Measurements from ENCODE around the gene ZNF718. TPM values are rescaled to one million over a fixed set of nuclear protein-coding genes. Genes with fewer than 3 reads are reported as not detected.
"Not testable (repeated sequence)": the region's sequence is repeated elsewhere in the genome, so short reads cannot be mapped to it uniquely, and the experiment has no call there.

The ZNF718 gene
- total RNA-seq, 4 donors from 2014 or later = 4.9 to 9.4 (median 7.3) TPM

DNA sequence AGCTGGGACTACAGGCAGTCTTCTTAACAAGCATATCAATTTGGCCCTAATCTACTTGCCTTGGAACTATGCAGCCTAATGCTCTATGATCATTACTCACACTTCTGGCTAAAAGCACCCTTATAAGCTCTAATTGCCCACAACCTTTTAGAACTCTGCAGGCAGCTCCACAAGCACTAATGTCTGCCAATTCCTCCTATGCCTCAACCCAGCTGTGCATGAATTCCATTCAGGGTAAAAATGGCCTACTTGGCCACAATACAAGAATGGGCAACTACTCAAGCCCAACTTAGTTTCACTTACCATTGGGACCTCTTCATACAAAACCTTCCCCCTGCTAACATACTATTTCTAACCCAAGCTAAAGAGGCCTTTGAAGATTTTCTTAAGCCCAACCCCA, 51.7 kb downstream of the ZNF718 start:
- no peak for DNase-seq
- intact Hi-C loops (cut with DNase I; ENCODE audit: low total_unique reads) = no loop called here
- Histone ChIP-seq H3K36me3 (no peaks in the 10 kb centered on the region), H3K27ac (no peak overlapping the region), H3K9me3 (peaks cover 86 to 99% of the 10 kb centered on the region in 2 donors), H3K27me3 (no peaks in the 10 kb centered on the region), H3K4me1 (no peaks in the 10 kb centered on the region), H3K4me3 (no peak overlapping the region)
- TF ChIP-seq EP300 (IDR thresholded peaks at IDR 0.05; ENCODE audit: low read depth) (no peak), POLR2A (IDR thresholded peaks at IDR 0.05) (no peak), POLR2AphosphoS5 (IDR thresholded peaks at IDR 0.05) (no peak)
- in situ Hi-C loops (cut with MboI; ENCODE audit: low pct_ligation_motif_present in 1 of 4, low pct_unique_long_range_greater_than_20kb in 1 of 4, low sequenced_read_pairs in 3 of 4) = no loop called here

DNA sequence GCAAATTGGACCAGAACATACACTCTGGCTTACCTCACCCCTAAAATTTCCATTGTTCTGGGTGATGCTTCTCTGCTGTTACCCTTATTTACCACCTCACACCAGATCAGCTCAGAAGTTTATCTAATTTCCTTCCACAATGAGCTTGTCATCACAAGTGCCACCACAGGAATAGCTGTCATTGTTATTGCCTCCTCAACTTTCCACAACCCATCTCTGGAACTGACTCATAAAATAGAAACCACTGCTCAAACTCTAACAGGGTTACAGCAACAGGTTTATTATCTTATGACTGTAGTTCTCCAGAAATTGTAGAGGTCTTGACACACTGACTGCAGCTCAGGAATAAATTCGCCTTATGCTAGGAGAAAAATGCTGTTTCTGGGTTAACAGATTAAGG, 52.7 kb downstream of the ZNF718 start:
- no peak overlapping the region for H3K4me3 ChIP-seq
- intact Hi-C loops (cut with DNase I; ENCODE audit: low total_unique reads) = no loop called here
- peaks cover 82 to 91% of the 10 kb centered on the region in 2 donors for H3K9me3 ChIP-seq
- H3K27ac ChIP-seq = no peak overlapping the region
- no peak for TF ChIP-seq EP300 (IDR thresholded peaks at IDR 0.05; ENCODE audit: low read depth)
- TF ChIP-seq, protein P1, sequence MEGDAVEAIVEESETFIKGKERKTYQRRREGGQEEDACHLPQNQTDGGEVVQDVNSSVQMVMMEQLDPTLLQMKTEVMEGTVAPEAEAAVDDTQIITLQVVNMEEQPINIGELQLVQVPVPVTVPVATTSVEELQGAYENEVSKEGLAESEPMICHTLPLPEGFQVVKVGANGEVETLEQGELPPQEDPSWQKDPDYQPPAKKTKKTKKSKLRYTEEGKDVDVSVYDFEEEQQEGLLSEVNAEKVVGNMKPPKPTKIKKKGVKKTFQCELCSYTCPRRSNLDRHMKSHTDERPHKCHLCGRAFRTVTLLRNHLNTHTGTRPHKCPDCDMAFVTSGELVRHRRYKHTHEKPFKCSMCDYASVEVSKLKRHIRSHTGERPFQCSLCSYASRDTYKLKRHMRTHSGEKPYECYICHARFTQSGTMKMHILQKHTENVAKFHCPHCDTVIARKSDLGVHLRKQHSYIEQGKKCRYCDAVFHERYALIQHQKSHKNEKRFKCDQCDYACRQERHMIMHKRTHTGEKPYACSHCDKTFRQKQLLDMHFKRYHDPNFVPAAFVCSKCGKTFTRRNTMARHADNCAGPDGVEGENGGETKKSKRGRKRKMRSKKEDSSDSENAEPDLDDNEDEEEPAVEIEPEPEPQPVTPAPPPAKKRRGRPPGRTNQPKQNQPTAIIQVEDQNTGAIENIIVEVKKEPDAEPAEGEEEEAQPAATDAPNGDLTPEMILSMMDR (IDR thresholded peaks at IDR 0.05) = no peak
- no peak for TF ChIP-seq POLR2A (IDR thresholded peaks at IDR 0.05)
- no peak for TF ChIP-seq POLR2AphosphoS5 (IDR thresholded peaks at IDR 0.05)
- H3K4me1 ChIP-seq = no peaks in the 10 kb centered on the region
- no peak for DNase-seq
- 54% methylated on average over 1 of the region's 1 CpG; no CpG with 5 or more reads in 1 of the 2 donors for WGBS, 2 donors (ENCODE audit: low coverage in 1 of 2)
- in situ Hi-C loops (cut with MboI; ENCODE audit: low pct_ligation_motif_present in 1 of 4, low pct_unique_long_range_greater_than_20kb in 1 of 4, low sequenced_read_pairs in 3 of 4) = no loop called here
- H3K27me3 ChIP-seq = no peaks in the 10 kb centered on the region
- H3K36me3 ChIP-seq = no peaks in the 10 kb centered on the region

DNA sequence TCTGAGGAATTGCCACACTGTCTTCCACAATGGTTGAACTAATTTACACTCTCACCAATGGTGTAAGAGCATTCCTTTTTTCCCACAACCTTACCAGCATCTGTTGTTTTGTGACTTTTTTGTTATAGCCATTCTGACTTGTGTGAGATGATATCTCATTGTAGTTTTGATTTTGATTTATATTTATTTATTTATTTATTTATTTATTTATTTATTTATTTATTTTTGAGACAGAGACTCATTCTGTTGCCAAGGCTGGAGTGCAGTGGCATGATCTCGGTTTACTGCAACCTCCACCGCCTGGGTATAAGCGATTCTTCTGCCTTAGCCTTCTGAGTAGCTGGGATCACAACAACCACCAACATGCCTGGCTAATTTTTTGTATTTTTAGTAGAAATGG, 57.9 kb downstream of the ZNF718 start:
- H3K4me1 ChIP-seq; H3K4me3 ChIP-seq; H3K27ac ChIP-seq; H3K27me3 ChIP-seq; DNase-seq; intact Hi-C loops (cut with DNase I; ENCODE audit: low total_unique reads); in situ Hi-C loops (cut with MboI; ENCODE audit: low pct_ligation_motif_present in 1 of 4, low pct_unique_long_range_greater_than_20kb in 1 of 4, low sequenced_read_pairs in 3 of 4); H3K36me3 ChIP-seq: not testable (repeated sequence)
- 96 to 97% methylated on average over 3 of the region's 3 CpGs for WGBS, 2 donors (ENCODE audit: low coverage in 1 of 2)
- peaks cover 67 to 80% of the 10 kb centered on the region in 2 donors for H3K9me3 ChIP-seq

DNA sequence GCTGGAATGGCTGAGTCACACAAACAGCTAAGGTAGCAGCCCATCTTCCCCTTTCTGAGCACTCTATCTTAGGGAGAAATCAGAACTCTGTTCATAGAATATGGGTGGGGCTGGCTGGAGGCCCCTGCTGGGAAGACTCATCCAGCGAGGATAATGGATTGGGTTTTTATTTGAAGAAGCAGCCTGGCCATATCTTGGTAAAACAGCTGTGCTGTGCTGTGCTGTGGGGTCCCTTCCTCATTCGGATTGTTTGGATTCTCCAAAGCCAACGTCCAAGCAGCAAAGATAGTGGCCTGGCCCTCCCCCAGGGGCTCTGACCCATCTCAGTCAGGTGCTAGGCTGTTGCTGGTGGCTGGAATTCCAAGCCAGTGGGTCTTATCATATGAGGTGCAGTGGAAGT, 63.8 kb downstream of the ZNF718 start:
- intact Hi-C loops (cut with DNase I; ENCODE audit: low total_unique reads) (no loop called here), in situ Hi-C loops (cut with MboI; ENCODE audit: low pct_ligation_motif_present in 1 of 4, low pct_unique_long_range_greater_than_20kb in 1 of 4, low sequenced_read_pairs in 3 of 4) (no loop called here)
- DNase-seq = no peak
- Histone ChIP-seq H3K27ac (no peak overlapping the region), H3K4me1 (no peaks in the 10 kb centered on the region), H3K36me3 (no peaks in the 10 kb centered on the region), H3K27me3 (no peaks in the 10 kb centered on the region), H3K9me3 (peaks cover 53 to 57% of the 10 kb centered on the region in 2 donors), H3K4me3 (no peak overlapping the region)
- 83% methylated on average over 3 of the region's 3 CpGs; no CpG with 5 or more reads in 1 of the 2 donors for WGBS, 2 donors (ENCODE audit: low coverage in 1 of 2)
- TF ChIP-seq EP300 (IDR thresholded peaks at IDR 0.05; ENCODE audit: low read depth) = no peak
- TF ChIP-seq, protein P1 (IDR thresholded peaks at IDR 0.05) = no peak

DNA sequence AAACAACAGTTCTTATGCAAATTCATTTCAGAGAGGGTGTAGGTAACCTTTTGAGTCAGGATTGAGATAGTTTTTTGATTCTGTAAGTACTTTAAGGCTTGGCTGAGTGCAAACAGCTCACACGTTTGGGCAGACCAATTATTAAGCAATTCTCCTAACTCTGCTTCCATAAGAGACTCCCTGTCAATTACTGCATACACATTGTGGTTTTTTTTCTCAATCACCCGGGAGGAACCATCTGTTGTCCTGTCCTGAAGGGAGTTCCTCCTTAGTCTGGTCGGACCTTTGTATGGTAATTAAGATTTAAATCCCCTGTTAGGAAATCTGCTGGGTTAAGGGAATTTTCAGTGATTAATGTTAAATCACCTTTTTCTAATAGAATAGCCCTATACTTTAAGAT, 70.9 kb downstream of the ZNF718 start:
- intact Hi-C loops (cut with DNase I; ENCODE audit: low total_unique reads); H3K4me3 ChIP-seq; DNase-seq; H3K36me3 ChIP-seq; H3K27ac ChIP-seq; H3K27me3 ChIP-seq; H3K4me1 ChIP-seq; in situ Hi-C loops (cut with MboI; ENCODE audit: low pct_ligation_motif_present in 1 of 4, low pct_unique_long_range_greater_than_20kb in 1 of 4, low sequenced_read_pairs in 3 of 4): not testable (repeated sequence)
- peaks cover 9 to 11% of the 10 kb centered on the region in 2 donors for H3K9me3 ChIP-seq
- 61 to 84% methylated on average over 2 to 3 of the region's 3 CpGs for WGBS, 2 donors (ENCODE audit: low coverage in 1 of 2)

DNA sequence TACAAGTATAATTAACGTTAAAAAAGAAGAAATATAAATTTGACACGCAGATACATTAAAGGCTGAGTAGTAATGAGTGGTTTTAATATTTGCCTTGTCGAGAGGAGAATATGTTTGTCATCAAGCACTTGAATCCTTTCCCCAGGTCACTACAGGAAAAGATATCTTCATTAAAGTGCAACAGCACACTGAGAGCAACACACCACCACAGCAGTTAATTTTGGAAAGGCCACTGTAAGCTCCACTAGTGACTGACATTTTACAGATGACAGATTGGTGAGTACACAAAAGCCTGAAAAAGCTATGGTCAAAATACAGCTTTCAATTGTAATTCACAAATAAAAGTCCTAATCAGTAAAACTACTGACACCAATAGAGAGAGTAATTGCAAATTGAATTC, 76.6 kb downstream of the ZNF718 start:
- WGBS, 2 donors (ENCODE audit: low coverage in 1 of 2) = 84 to 96% methylated on average over 3 of the region's 3 CpGs
- Histone ChIP-seq H3K27me3 (no peaks in the 10 kb centered on the region), H3K36me3 (no peaks in the 10 kb centered on the region), H3K27ac (no peak overlapping the region), H3K4me3 (no peak overlapping the region), H3K4me1 (no peaks in the 10 kb centered on the region), H3K9me3 (peaks cover 12 to 15% of the 10 kb centered on the region in 2 donors)
- TF ChIP-seq, protein P1 (IDR thresholded peaks at IDR 0.05) = no peak
- no peak for TF ChIP-seq POLR2A (IDR thresholded peaks at IDR 0.05)
- TF ChIP-seq POLR2AphosphoS5 (IDR thresholded peaks at IDR 0.05) = no peak
- TF ChIP-seq EP300 (IDR thresholded peaks at IDR 0.05; ENCODE audit: low read depth) = no peak
- DNase-seq = no peak
- intact Hi-C loops (cut with DNase I; ENCODE audit: low total_unique reads) (no loop called here), in situ Hi-C loops (cut with MboI; ENCODE audit: low pct_ligation_motif_present in 1 of 4, low pct_unique_long_range_greater_than_20kb in 1 of 4, low sequenced_read_pairs in 3 of 4) (no loop called here)

DNA sequence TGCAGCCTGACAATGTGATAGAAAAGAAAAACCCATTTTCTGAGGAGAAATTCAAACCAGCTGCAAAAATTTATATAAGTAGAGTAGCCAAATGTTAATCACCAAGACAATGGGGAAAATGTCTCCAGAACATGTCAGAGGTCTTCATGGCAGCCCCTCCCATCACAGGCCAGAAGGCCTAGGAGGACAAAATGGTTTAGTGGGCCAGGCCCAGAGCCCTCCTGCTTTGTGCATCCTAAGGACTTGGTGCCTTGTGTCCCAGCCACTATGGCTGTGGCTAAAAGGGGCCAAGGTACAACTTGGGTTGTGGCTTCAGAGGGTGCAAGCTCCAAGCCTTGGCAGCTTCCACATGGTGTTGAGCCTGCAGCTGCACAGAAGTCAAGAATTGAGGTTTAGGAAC, 78.5 kb downstream of the ZNF718 start:
- H3K4me3 ChIP-seq; H3K4me1 ChIP-seq; H3K27ac ChIP-seq; DNase-seq; intact Hi-C loops (cut with DNase I; ENCODE audit: low total_unique reads); H3K27me3 ChIP-seq; H3K36me3 ChIP-seq; in situ Hi-C loops (cut with MboI; ENCODE audit: low pct_ligation_motif_present in 1 of 4, low pct_unique_long_range_greater_than_20kb in 1 of 4, low sequenced_read_pairs in 3 of 4): not testable (repeated sequence)
- peaks cover 12 to 15% of the 10 kb centered on the region in 2 donors for H3K9me3 ChIP-seq

Measured in transverse colon (tissue), 4 donors.